GM18511 (cell line): Measurements from ENCODE around the gene NPPA.

Source experiments
- ATAC-seq: cut with Tn5 transposase; IDR thresholded peaks from one replicate; pipeline ENCODE4 v1.9.1; 2021; ENCODE audit warnings: mild to moderate bottlenecking, moderate library complexity; ENCODE audit not compliant: unreplicated experiment

Gene NPPA

GRCh38 chr1:11874624-11875023 is 27.0 kb upstream of the NPPA start:
- ATAC-seq, result no peak

GRCh38 chr1:11874258-11874562 is 26.6 kb upstream of the NPPA start:
- no peak for ATAC-seq

DNA sequence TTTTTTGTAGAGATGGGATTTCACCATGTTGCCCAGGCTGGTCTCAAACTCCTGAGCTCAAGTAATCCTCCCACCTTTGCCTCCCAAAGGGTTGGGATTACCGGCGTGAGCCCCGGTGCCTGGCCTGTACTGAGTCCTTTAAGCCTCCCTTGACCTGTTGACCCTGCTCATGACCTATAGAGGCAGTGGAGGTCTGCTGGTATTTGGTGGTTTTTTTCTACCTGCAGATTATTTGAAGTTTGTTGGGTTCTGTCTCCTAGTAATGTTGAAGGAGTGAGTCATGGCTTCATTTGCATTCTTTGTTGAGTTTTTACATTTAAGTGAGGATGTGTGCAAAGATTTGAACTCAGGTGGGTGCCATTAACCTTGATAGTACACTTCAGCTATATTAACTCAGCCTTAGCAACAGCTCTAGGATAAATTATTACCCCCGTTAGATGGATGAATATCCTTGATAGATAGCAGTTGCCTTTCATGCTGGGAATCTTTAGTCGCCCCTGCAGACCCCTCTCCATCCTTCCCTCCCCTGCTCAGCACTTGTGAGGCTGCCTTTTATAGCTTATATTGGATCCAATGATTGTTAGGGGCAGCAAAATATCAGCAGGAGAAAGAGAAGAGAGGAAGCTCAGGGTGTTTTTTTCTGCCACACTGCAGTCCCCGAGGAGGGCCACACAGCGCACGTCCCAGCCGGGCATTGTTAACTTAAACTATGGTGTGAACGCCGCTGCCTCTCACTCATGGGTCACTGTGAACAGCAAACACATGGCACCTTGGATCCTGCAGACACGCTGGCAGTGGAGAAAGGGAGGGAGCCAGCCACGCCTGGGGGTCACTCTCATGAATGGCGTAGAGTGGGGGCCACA is 26.0 kb upstream of the NPPA start:
- no peak for ATAC-seq

DNA sequence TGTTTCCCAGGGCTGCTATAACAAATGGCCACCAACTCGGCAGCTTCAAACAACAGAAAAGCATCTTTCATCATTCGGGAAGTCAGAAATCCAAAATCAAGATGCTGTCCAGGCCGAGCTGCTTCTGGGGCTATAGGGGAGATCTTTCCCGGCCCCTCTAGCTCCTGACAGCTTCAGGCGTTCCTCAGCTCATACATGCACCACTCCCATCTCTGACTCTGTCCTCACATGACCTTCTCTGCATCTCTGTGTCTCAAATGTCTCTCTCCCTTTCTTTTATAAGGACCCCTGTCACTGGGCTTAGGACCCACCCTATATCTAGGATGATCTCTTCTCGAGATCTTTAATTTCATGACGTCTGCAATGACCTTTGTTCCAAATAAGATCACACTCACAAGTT is 25.0 kb upstream of the NPPA start:
- no peak for ATAC-seq

GRCh38 chr1:11869650-11870207 is 22.1 kb upstream of the NPPA start:
- no peak for ATAC-seq

GRCh38 chr1:11869104-11869503 is 21.5 kb upstream of the NPPA start:
- no peak for ATAC-seq

DNA sequence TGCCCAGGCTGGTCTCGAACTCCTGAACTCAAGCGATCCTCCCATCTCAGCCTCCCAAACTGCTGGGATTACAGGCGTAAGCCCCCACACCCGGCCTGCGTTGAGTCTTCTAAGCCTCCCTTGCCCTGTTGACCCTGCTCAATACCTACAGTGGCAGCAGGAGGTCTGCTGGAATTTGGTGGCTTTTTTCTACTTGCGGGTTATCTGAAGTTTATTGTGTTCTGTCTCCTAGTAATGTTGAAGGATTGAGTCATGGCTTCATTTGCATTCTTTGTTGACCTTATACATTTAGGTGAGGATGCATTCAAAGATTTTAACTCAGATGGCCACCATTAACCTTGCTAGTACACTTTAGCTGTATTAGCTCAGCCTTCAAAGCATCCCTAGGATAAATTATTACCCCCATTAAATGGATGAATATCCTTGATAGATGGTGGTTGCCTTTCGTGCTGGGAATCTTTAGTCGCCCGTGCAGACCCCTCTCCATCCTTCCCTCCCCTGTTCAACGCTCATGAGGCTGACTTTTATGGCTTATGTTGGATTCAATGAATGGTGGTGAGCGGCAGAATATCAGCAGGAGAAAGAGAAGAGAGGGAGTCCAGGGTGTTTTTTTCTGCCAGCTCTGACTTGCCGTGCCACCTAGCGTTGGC is 20.9 kb upstream of the NPPA start:
- ATAC-seq, result no peak

GRCh38 chr1:11862890-11863289 is 15.3 kb upstream of the NPPA start:
- no peak for ATAC-seq

- ATAC-seq, result no peak
These were observed 13.0 kb upstream of the NPPA start for GRCh38 chr1:11860587-11860986.

DNA sequence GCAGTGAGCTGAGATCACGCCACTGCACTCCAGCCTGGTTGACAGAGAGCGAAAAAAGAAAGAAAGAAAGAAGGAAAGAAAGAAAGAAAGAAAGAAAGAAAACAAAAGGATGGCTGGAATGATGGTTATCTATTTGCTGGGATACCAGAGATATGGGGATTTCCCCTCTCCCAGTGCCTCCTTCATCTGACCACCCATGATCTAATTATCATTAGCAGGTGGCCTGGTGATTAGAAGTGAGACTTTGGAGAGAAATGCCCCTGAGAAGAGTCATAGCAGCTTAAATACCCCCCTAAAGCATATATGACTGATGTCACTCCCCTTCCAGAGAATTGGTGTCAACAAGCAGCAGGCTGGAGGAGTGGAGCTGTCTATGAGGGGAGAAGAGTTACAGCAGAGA is 12.5 kb upstream of the NPPA start:
- ATAC-seq, result no peak

GRCh38 chr1:11858968-11859871 is 11.6 kb upstream of the NPPA start:
- ATAC-seq, result no peak

DNA sequence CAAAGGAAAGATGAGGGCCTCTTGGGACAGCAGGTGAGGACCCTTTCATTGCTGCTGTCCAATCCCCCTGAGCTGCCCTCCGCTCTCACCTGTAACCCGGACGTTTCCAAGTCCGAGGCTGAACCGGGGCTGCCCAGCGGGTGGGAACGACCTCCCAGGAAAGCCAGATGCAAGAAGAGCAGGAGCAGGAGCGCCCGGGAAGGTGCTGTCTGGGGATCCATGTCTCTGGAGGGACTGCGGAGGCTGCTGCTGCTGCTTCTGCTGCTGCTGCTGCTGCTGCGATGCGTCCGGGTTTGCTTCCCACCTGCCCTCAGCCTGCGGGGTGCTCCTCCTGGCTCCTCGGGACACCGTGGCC is 11.0 kb upstream of the NPPA start, which contains the start of gene NPPB:
Gene NPPB, minus strand, starts transcription at position 333 of the 355 bp plus-strand sequence. Its CDS starts 112 bp downstream, at position 221.
- no peak for ATAC-seq

- no peak for ATAC-seq
These were observed 10.6 kb upstream of the NPPA start for GRCh38 chr1:11858158-11858557.

- no peak for ATAC-seq
These were observed 9.7 kb upstream of the NPPA start for GRCh38 chr1:11857164-11857851.

DNA sequence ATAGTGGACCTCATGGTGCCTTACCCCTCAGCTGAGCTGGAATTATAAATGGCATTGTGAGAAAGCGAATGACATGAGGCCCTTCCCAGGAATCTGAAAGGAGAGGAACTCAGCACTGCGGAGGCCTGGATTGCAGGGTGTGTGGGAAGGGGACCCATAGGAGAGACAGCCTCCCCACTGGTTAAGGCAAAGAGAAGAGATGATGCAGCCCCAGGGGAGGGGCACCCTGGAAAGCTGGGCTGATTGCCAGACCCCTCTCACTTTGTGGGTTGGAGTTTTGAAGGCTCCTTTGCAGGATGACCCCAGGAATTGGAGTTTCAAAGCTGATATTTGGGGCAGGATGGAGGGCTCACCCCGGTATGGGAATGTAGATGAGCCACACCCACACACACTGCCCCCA is 9.1 kb upstream of the NPPA start:
- no peak for ATAC-seq

DNA sequence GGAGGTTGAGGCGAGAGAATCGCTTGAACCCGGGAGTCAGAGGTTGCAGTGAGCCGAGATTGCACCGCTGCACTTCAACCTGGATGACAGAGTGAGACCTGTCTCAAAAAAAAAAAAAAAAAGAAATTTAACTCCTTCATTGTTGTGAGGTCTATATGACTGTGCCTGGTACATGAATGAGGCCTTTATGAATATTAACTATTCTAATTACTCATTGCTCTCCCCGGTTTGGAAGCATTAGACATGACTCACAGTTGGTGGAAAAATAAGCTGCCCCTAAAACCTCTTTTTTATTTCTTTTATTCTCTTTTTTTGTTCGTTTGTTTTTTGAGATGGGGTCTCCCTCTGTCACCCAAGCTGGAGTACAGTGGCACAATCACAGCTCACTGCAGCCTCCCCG is 7.8 kb upstream of the NPPA start:
- ATAC-seq, result no peak

DNA sequence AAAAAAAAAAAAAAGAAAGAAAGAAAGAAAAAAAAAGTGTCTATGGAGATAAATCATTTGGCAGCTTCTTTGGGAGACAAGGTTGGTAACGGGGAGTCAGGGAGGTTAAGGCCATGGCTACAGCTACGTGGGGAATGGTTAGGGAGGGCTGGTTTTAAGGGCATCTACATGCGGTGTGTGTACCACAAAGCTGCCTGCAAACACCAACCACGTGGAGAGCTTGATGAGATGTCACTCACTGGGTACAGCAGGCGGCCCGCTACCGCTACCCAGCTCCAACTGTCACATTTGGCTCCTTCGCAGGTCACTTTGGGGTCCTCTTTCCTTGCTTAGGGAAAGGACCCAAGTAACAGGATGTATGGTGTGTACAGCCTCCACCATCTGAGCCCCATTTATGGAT is 6.9 kb upstream of the NPPA start:
- no peak for ATAC-seq

DNA sequence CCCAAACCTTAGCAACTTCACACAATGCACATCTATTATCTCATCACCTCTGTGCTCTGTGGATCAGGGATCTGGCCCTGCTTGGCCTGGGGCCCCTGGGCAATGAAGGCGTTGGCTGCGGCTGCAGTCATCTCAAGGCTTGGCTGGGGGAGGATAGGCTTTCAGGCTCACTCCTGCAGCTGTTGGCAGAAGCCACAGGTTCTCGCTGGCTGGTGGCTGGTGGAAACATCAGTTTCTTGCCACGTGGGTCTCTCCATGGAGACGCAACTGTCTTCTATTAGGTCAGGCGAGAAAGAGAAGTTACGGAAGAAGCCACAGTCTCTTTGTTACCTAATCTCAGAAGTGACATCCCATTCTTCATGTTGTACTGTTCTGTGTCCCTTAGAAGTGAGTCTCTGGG is 3.6 kb upstream of the NPPA start:
- no peak for ATAC-seq

DNA sequence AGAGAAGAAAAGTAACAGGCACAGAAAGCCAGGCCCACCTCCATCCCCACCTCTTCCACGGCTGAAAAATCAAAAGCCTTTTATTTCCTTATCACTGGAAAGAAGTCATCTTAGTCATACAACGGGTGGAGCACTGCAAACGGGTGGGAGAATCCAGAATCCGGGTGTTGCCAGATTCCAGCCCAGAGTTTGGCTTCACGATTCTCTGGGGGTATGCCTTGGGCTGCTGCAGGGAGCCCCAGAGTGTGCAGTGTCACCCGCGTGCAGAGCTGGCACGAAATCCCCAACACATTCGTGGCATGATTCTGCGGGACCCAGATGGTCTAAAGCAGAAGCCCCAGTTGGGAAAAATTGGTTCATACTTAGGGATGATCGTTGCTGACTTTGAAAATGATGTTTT is 2.6 kb upstream of the NPPA start:
- ATAC-seq, result no peak

DNA sequence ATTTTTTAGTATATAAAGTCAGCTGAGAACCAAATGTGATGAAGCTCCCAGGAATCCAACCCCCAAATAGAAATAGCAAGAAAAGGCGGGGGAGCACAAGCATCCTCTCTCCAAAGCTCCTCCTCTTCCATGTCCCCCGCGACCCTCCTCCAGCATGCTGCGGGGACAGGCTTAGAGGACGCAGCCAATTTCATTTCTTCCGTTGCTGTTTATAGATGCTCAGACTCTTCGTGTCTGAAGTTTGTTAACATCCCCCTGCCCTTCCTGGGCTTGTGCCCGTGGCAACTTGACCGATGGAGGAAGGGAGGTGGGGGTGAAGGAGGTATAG is 754 bp upstream of the NPPA start:
- no peak for ATAC-seq
